Panc1 (cell line): ENCODE results near the gene HIC2.
"Not testable (repeated sequence)": the region's sequence is repeated elsewhere in the genome, so short reads cannot be mapped to it uniquely, and the experiment has no call there.

ENCODE experiments used
- CTCF ChIP-seq: fragments of 450-650 bp; IDR thresholded peaks from 2 replicates; pipeline ENCODE4 v1.5.1; 2017; ENCODE audit warnings: mild to moderate bottlenecking
- POLR2AphosphoS5 ChIP-seq: IDR thresholded peaks from 2 replicates; pipeline ENCODE4 v1.6.1; 2012; ENCODE audit warnings: mild to moderate bottlenecking, low read depth, low read length, moderate library complexity
- SIN3A ChIP-seq: IDR thresholded peaks from 2 replicates; pipeline ENCODE4 v1.6.1; 2012; ENCODE audit warnings: low read depth, mild to moderate bottlenecking, low read length, moderate library complexity, borderline replicate concordance; ENCODE audit not compliant: insufficient read depth

GRCh38 chr22:21497984-21498383 is 80.8 kb downstream of the HIC2 start:
- not testable (repeated sequence) for TF ChIP-seq CTCF, POLR2AphosphoS5, SIN3A
